Vagina (tissue), 2 donors: ENCODE results near the gene ZIC4.

ENCODE experiments used
- CTCF ChIP-seq, 3 experiments: fragments of 450-650 bp in 2 of 3; fragments of 200-600 bp in 1 of 3; sonication (generic) in 1 of 3; IDR thresholded peaks; one replicate each; pipeline ENCODE4 v1.5.1; 2017 to 2019; ENCODE audit warnings: antibody characterized with exemption in 3 of 3, mild to moderate bottlenecking in 2 of 3, moderate library complexity in 2 of 3
- POLR2A ChIP-seq, 2 donors: fragments of 450-650 bp; IDR thresholded peaks; one replicate each; pipeline ENCODE4 v1.6.1; 2017; ENCODE audit warnings: antibody characterized with exemption in 2 of 2, mild to moderate bottlenecking in 2 of 2, moderate library complexity in 2 of 2
- POLR2AphosphoS5 ChIP-seq, 2 donors: sonication (generic); formaldehyde crosslinking; IDR thresholded peaks; one replicate each; pipeline ENCODE4 v1.9.0; 2017; ENCODE audit warnings: antibody characterized with exemption in 2 of 2, mild to moderate bottlenecking in 2 of 2, low read depth in 1 of 2; ENCODE audit not compliant: insufficient read depth in 1 of 2

GRCh38 chr3:147377412-147378367 lies 28.7 kb downstream of the ZIC4 start:
- TF ChIP-seq POLR2A (IDR thresholded peaks at IDR 0.05) (no peak), CTCF (IDR thresholded peaks at IDR 0.05) (no peak), POLR2AphosphoS5 (IDR thresholded peaks at IDR 0.05; ENCODE audit: insufficient read depth in 1 of 2, low read depth in 1 of 2) (no peak)
